Kidney epithelial cell (primary cell): ENCODE measurements around the gene PRR5. TPM values are rescaled to one million over a fixed set of nuclear protein-coding genes. Genes with fewer than 3 reads are reported as not detected.

ENCODE experiments used
- DNase-seq: peaks from one replicate; pipeline ENCODE4 v3.0.0-alpha.2; 2010; ENCODE audit warnings: low read depth
- H3K27me3 ChIP-seq: 2 replicates; pipeline ENCODE4 v1.6.0; 2011; ENCODE audit warnings: low read length; ENCODE audit not compliant: control insufficient read depth, insufficient read depth
- H3K36me3 ChIP-seq: 2 replicates; pipeline ENCODE4 v1.5.1; 2011; ENCODE audit warnings: low read length; ENCODE audit not compliant: control insufficient read depth, insufficient read depth
- H3K4me3 ChIP-seq: 2 replicates; pipeline ENCODE4 v1.5.1; 2011; ENCODE audit warnings: low read depth, mild to moderate bottlenecking, control low read depth, low read length
- total RNA-seq: library from RNA; depleted of rRNA; stranded (reverse); fragments of >200 nt; gene quantifications from 2 replicates; pipeline ENCODE4 v1.2.3, GENCODE V29; 2015
- TF ChIP-seq, protein P1 (sequence below): IDR thresholded peaks from 2 replicates; pipeline ENCODE4 v1.5.1; 2011; ENCODE audit warnings: mild to moderate bottlenecking, moderate library complexity, low read length, control low read depth, inconsistent platforms; ENCODE audit not compliant: insufficient read depth, poor library complexity, severe bottlenecking

PRR5 gene
- total RNA-seq, 1 donor from 2014 or later, result 14.3 TPM

DNA sequence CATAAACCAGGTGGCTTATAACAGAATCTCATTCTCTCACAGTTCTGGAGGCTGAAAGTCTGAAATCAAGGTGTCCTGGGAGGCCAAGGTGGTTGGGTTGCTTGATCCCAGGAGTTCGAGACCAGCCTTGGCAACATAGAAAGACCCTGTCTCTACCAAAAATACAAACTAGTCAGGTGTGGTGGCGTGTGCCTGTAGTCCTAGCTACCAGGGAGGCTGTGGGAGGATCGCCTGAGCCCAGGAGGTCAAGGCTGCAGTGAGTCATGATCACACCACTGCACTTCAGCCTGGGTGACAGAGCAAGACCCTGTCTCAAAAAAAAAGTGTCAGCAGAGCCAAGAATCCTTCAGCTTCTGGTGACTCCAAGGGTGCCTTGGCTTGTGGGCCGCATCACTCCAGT lies 8.9 kb upstream of the PRR5 start:
- TF ChIP-seq, protein P1, sequence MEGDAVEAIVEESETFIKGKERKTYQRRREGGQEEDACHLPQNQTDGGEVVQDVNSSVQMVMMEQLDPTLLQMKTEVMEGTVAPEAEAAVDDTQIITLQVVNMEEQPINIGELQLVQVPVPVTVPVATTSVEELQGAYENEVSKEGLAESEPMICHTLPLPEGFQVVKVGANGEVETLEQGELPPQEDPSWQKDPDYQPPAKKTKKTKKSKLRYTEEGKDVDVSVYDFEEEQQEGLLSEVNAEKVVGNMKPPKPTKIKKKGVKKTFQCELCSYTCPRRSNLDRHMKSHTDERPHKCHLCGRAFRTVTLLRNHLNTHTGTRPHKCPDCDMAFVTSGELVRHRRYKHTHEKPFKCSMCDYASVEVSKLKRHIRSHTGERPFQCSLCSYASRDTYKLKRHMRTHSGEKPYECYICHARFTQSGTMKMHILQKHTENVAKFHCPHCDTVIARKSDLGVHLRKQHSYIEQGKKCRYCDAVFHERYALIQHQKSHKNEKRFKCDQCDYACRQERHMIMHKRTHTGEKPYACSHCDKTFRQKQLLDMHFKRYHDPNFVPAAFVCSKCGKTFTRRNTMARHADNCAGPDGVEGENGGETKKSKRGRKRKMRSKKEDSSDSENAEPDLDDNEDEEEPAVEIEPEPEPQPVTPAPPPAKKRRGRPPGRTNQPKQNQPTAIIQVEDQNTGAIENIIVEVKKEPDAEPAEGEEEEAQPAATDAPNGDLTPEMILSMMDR, result no peak
- Histone ChIP-seq H3K27me3 (no peaks in the 10 kb centered on the region), H3K36me3 (no peaks in the 10 kb centered on the region), H3K4me3 (no peak overlapping the region)
- DNase-seq, result no peak

DNA sequence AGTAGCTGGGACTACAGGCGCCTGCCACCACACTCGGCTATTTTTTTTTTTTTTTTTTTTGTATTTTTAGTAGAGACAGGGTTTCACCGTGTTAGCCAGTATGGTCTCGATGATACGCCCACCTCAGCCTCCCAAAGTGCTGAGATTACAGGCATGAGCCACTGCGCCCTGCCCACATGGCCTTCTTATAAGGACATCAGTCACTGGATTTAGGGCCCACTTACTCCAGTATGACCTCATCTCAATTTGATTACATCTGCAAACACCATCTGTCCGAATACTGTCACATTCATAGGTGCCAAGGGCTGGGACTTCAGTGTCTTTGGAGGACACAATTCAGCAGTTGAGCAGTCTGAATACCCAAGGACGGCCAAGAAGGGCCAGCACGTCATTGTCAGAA lies 8.2 kb upstream of the PRR5 start:
- DNase-seq, result no peak
- Histone ChIP-seq H3K36me3 (no peaks in the 10 kb centered on the region), H3K27me3 (no peaks in the 10 kb centered on the region), H3K4me3 (no peak overlapping the region)
- TF ChIP-seq, protein P1, result no peak

DNA sequence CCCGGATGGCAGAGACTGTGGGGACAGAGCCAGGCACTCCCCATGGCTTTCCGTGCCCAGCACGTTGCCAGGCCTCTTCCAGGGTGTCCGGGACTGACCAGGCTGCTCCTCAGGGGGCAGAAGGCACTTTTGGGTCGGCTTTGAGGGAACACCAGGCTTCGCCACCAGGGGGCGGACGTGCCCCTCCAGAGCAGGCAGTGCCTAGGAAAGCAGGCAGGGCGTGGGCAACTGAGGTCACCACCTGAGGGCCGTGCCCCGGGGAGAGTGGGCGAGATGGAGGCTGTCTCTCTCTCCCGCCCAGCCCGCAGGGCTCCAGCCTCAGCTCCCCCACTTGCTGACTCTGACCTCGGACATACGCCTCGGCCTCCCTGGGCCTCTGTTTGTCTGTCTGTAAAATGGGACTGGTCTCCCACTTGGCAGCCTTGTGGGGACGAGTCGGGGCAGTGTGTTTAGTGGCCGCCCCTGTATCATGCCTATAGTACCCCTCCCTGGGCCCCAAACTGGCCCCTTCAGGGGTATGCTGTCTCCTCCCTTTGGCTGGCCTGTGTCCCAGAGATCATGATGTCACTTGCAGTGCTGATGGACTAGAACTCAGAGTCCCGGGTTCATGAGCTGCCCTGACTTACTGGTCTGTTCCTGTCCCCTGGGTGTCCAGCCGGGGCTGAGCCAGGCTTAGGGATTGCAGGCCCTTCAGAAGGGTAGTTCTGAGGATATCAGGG lies 4.4 kb upstream of the PRR5 start:
- no peak for DNase-seq
- Histone ChIP-seq H3K4me3 (no peak overlapping the region), H3K36me3 (no peaks in the 10 kb centered on the region), H3K27me3 (no peaks in the 10 kb centered on the region)
- TF ChIP-seq, protein P1, result peak; percentile 93

DNA sequence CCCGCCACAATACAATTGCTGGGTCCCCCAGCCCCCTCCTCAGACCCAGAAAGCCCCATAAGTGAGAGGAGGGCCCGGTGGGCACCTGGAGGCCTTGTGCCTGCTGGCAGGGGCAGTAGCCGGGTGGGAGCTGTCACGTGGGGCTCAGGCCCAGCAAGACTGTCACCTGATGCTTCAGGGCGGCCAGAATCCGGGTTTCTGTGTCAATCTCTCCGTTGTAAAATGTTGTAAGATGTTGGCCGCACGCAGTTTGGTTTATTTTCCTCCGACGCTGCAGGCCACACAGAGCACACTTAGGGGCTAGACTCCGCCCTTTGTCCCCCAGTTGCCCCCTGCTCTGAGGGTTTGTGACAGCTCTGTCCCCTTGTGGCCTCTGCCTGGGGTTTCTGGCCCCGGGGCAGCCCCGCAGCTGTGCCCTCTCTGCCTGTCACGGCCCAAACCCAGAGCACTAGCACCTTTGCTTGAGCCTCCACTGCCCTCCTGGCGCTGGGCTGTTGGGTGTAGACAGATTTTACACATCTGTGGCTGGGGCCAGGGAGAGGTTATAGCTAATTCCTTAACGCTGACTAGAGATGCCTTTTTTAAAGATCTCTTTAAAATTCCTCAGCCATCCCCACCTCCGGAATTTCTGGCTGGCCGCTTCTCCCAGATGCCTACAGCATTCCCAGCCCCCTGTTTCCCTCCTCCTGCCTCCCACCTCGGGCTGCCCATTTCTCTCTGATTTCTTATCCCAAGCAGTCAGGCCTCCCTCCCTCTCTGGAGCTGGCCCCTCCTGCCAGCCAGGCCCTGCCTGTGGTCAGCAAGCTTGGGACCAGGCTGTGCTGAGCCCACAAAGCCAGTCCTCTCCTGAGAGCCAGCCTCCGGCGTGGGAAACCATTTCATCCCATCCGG lies 3.2 kb upstream of the PRR5 start:
- peak; percentile 68 for DNase-seq
- TF ChIP-seq, protein P1, result no peak
- Histone ChIP-seq H3K27me3 (no peaks in the 10 kb centered on the region), H3K4me3 (no peak overlapping the region), H3K36me3 (no peaks in the 10 kb centered on the region)

DNA sequence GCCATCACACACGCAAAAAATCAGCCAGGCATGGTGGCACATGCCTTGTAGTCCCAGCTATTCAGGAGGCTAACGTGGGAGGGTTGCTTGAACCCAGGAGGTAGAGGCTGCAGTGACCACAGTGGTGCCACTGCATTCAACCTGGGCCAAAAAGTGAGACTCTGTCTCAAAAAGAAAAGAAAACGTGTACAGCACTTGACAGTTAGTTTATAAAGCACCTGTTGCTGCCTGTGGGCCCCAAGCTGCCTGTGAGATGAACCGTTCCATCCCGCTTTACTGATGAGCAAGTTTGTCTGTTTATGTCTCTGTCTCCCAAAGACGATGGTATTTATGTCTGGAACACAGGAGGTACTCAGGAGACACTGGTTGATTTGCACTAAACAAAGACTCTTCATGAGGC lies 1.5 kb upstream of the PRR5 start:
- Histone ChIP-seq H3K27me3 (no peaks in the 10 kb centered on the region), H3K36me3 (no peaks in the 10 kb centered on the region), H3K4me3 (no peak overlapping the region)
- TF ChIP-seq, protein P1, result no peak
- no peak for DNase-seq
